Measurements from ENCODE around the gene ASCC2.

The ASCC2 gene

GRCh38 chr22:29816539-29816938, 21.5 kb downstream of the ASCC2 start:
- DNase-seq = no peak

- DNase-seq = no peak
Measured at GRCh38 chr22:29816128-29816527, 21.9 kb downstream of the ASCC2 start.

DNA sequence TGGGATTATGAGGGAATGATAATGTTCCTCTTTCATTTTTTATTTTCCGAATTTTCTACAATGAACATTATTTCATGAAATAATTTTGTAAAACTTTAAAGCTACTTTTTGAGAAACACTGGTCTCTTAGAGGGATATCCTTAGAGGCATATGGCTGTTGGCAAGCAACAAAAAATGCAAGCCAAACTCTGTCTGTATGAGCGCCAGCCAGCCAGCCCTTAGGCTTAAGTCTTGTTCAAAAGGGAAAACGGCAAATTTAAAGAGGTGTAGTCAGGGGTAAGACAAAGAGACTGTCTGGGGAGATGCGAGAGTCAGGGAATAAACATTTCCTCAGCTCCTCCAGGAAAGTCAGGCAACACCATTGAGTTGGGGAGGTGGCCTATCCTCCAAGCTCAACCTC, 22.5 kb downstream of the ASCC2 start:
- no peak for DNase-seq

DNA sequence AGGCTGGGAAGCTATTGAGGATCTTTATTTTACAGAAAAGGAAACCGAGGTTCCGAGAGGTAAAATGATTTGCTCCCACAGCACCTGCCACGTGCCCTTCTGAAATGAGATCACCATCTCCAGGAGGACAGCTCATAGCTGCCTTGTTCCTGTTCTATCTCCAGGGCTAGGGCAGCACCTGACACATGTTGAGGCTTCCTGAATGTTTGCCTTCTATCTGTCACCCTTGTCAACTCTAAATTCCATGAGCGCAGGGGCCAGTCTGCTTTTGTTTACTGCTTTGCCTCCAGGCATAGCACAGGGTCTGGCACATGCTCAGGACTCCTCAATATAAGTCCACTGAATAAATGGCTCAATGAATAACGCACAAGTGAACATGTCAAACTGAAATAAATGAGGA, 24.1 kb downstream of the ASCC2 start:
- no peak for DNase-seq

DNA sequence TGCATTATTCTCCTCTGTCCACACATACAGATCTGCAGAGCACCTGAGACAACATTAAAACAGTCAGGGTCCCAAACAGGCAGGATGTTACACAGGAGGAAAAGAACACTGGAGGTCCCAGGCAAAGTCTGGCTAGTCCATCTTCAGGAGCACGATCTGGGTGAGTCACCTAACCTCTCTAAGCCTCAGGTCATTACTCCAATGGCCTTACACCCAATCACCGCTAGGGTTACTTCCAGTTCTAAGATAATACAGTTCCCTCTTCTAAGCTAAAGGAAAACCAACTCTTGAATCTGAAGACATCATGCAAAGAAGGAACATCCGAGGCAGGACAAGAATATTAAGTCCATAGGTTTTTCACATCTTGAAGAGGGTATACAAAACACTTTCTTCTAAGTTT, 24.5 kb downstream of the ASCC2 start:
- DNase-seq = no peak

- no peak for DNase-seq
Measured at GRCh38 chr22:29813126-29813525, 24.9 kb downstream of the ASCC2 start.

DNA sequence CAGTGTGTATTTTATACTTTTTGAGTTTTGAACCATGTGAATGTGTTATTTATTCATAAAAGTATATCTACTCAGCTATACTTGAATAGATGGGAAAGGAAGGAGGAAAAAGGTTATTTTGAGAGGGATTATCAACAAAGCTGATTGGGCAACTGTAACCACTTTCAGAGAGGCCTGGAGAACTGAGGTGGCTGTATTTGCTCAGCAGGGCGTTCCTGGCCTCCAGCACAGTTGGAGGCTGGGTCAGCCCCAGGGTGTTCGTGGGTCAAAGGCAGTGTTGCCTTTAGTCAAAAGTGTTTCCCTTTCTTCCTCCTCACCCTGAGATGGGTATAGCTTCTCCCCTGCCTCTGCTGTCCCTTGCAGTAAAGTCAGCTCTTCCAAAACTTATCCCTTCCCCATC, 26.7 kb downstream of the ASCC2 start:
- no peak for DNase-seq

- no peak for DNase-seq
Measured at GRCh38 chr22:29810216-29810615, 27.9 kb downstream of the ASCC2 start.

DNA sequence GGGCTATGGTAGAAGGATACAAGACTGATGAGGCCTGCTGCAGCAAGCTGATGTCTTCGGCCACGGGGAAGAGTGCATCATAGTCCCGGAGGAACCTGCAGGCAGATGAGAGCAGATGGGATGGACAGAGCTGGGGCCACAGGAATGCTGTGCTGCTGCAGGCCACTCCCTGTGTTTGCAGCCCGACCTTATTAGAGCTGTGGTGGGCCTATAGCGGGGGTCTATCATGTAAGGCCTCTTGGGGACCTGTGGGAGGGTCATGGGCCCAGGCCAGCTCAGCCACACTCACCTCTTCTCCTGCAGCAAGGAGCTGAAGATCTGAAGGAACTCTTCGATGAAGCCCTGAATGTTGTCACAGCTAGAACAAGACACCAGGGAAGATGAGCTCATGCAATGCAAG, 31.9 kb downstream of the ASCC2 start:
- no peak for DNase-seq

- no peak for DNase-seq
Measured at GRCh38 chr22:29804985-29805384, 33.1 kb downstream of the ASCC2 start.

DNA sequence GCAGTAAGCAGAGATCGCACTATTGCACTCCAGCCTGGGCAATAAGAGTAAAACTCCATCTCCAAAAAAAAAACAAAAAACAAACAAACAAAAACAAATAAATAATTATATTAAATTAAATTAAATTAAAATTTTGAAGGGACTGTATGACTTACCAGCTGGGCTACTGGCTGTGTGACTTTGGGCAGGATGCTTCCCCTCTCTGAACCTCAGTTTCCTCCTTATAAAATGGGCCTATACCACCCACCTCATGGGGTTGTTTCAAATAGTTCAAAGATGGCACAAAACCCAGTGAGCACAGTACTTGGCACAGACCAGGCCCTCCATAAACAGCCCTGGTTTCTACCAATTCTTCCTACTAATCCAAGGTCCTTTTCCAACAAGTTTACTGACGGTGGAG, 34.9 kb downstream of the ASCC2 start:
- no peak for DNase-seq

DNA sequence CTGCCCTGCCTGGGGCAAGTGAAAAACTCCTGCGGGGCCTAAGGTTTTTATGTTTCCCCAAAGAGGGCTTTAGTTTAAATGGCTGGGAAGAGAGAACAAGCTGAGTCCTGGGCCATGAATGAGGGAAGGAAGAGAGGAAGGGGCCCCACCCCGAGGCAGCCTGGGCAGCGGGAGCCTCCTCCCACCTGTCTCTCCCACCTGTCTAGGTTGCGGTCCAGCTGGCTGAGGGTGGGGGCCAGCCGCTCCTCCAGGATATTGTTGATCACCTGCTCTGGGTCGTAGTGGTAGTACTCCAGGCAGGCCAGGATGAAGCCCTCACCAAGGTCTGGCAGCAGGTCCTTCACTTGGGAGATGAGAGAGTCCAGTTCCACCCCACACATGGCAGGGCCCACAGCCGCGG, 36.3 kb downstream of the ASCC2 start:
- DNase-seq = no peak

DNA sequence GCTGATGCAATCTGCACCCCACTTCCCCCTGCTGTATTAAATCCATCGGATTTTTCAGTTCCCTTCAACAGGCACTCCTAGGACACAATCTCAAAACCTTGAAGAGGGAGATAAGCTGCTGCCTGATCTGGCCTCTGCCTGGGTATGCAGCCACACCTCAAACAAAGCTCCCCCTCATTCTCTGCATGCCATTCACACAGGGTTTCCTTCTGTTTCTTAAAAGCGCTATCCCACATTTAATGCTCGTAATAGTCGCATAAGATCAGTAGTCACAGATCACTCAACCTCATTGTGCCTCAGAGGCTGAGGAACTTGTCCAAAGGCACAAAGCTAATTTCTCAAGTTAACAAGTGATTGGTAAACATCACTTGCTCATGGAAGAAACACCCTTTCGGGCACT, 36.9 kb downstream of the ASCC2 start:
- no peak for DNase-seq

DNA sequence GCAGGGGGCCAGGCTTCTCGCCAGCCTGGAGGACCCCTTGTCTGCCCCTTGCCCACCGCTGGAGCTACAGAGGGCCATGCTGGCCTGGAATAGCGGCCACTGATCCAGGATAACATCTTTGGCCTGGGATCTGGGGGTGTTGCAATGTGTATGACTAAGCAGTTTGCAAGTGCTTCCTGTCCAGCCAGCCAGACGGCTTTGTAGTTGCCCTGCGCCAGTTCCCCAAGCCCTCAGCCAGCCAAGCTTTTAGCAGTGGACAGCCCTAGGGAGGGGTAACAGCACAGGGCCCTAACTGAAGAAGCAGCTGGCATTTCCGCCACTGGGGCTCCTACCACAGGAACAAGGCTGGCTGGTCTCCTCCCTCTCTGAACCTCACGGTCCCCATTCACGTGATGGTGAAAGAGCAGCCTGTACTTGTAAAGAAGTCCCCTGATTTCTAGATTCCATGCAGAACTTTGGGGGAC, 38.8 kb downstream of the ASCC2 start:
- DNase-seq = no peak

- DNase-seq = no peak
Measured at GRCh38 chr22:29798801-29799200, 39.3 kb downstream of the ASCC2 start.

GRCh38 chr22:29798318-29798717, 39.8 kb downstream of the ASCC2 start:
- no peak for DNase-seq

DNA sequence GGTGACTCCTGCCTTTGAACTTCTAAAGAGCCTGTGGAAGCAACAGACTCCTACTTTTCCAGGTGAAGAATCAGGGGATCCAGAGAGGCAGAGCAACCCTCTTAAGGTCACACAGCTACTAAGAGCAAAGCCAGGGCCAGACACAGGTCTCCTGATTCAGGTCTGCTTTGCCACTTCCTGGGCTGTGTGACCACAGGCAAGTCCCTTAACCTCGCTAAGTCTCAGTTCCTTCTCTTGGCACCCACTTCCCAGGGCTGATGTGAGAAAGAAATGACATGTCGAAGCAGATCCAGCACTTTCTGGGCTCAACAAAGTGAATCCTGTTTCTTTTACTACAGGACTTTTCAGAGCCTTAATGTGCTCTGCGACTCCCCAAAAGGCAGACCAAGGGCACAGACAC, 40.7 kb downstream of the ASCC2 start:
- DNase-seq = no peak

DNA sequence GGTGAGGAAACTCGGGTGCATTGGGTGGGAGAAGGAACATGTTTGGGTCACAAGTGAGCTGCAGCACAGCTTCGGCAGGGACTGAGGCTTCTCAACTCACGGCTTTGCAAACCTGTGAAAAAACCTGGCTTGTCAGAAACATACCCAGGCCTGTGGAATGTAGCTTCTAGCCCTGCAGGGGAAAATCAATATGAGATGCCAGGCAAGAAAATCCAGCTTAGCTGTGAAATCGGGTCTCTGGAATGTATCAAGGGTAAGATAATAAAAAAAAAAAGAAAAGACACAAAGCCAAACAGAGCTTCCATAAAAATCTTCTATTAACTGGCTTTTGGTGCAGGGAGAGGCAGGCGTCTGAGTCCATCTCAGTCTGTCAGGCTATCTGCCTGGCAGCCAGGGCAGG, 42.4 kb downstream of the ASCC2 start:
- no peak for DNase-seq

- DNase-seq = no peak
Measured at GRCh38 chr22:29793396-29793795, 44.7 kb downstream of the ASCC2 start.

GRCh38 chr22:29790061-29790460, 48.0 kb downstream of the ASCC2 start:
- DNase-seq = no peak

- DNase-seq = no peak
Measured at GRCh38 chr22:29788339-29789279, 49.5 kb downstream of the ASCC2 start.

- no peak for DNase-seq
Measured at GRCh38 chr22:29787371-29787980, 50.6 kb downstream of the ASCC2 start.

GRCh38 chr22:29786031-29786430, 52.0 kb downstream of the ASCC2 start:
- DNase-seq = no peak

Data from T-helper 1 cell (primary cell).